ENCODE measurements around the gene KAT2A.
A peak's percentile ranks its signal among the peaks of the same experiment; 100 is the strongest.
"Not testable (repeated sequence)": the region's sequence is repeated elsewhere in the genome, so short reads cannot be mapped to it uniquely, and the experiment has no call there.

Gene KAT2A

GRCh38 chr17:42153919-42154742, 33.0 kb upstream of the KAT2A start (continued):
- TF ChIP-seq ZNF645 (tag by site-specific recombination; IDR thresholded peaks at IDR 0.05), result no peak
- peak; percentile 90 for TF ChIP-seq SCRT1 (tag by site-specific recombination; IDR thresholded peaks at IDR 0.05; ENCODE audit: borderline replicate concordance)
- TF ChIP-seq ZBTB44 (tag by site-specific recombination; IDR thresholded peaks at IDR 0.05), result no peak
- no peak for TF ChIP-seq ZNF654 (tag by site-specific recombination; IDR thresholded peaks at IDR 0.05; ENCODE audit: low read depth)
- no peak for TF ChIP-seq GLIS2 (tag by site-specific recombination; IDR thresholded peaks at IDR 0.05)
- TF ChIP-seq GLIS1 (tag by site-specific recombination; IDR thresholded peaks at IDR 0.05), result no peak
- no peak for TF ChIP-seq ZNF221 (tag by site-specific recombination; IDR thresholded peaks at IDR 0.05; ENCODE audit: borderline replicate concordance)
- TF ChIP-seq ZFP3 (tag by site-specific recombination; IDR thresholded peaks at IDR 0.05; ENCODE audit: low read depth), result no peak
- TF ChIP-seq ZNF121 (tag by site-specific recombination; IDR thresholded peaks at IDR 0.05), result no peak
- TF ChIP-seq ZXDB (tag by site-specific recombination; IDR thresholded peaks at IDR 0.05), result no peak
- no peak for TF ChIP-seq REPIN1 (tag by site-specific recombination; IDR thresholded peaks at IDR 0.05; ENCODE audit: low read depth)
- TF ChIP-seq ZNF621 (tag by site-specific recombination; IDR thresholded peaks at IDR 0.05), result no peak
- no peak for TF ChIP-seq ZBTB21 (tag by site-specific recombination; IDR thresholded peaks at IDR 0.05)
- TF ChIP-seq WT1 (tag by site-specific recombination; IDR thresholded peaks at IDR 0.05), result 0 out of 2 replicates have a peak, but pooled peaks have one; percentile 11
- TF ChIP-seq SP3 (tag by site-specific recombination; IDR thresholded peaks at IDR 0.05), result no peak
- no peak for TF ChIP-seq SALL2 (tag by site-specific recombination; IDR thresholded peaks at IDR 0.05; ENCODE audit: borderline replicate concordance)
- no peak for TF ChIP-seq ZNF138 (tag by site-specific recombination; IDR thresholded peaks at IDR 0.05; ENCODE audit: borderline replicate concordance)
- no peak for TF ChIP-seq ZNF10 (tag by site-specific recombination; IDR thresholded peaks at IDR 0.05)
- no peak for TF ChIP-seq ZNF311 (tag by site-specific recombination; IDR thresholded peaks at IDR 0.05; ENCODE audit: borderline replicate concordance)

GRCh38 chr17:42146911-42147607, 25.9 kb upstream of the KAT2A start:
- H3K4me3 ChIP-seq (ENCODE audit: low read depth, low read length), result no peak overlapping the region
- CTCF ChIA-PET, result no interaction called here
- no peak overlapping the region for H3K27ac ChIP-seq (ENCODE audit: extremely low read depth, low read depth, low read length)
- POLR2A ChIA-PET, result interaction anchor here (0.7 kb wide), 1 partner anchor 9 kb away, joined by 3 read pairs; no protein-coding TSS in a partner anchor
- peaks cover 21 to 63% of the 10 kb centered on the region in 2 experiments for H3K36me3 ChIP-seq (ENCODE audit: control insufficient read depth in 2 of 2, insufficient read depth in 1 of 2, low read length in 2 of 2)
- H3K4me1 ChIP-seq (ENCODE audit: control insufficient read depth, insufficient read depth, low read length), result peaks cover 9% of the 10 kb centered on the region
- no peaks in the 10 kb centered on the region for H3K9me3 ChIP-seq (ENCODE audit: control insufficient read depth, insufficient read depth, low read depth, low read length)
- peak; percentile 68; the same call in 1 of the 2 replicates for TF ChIP-seq ZNF600 (tag by site-specific recombination; IDR thresholded peaks at IDR 0.05)
- TF ChIP-seq ZNF341 (tag by site-specific recombination; IDR thresholded peaks at IDR 0.05; ENCODE audit: low read depth), result no peak
- TF ChIP-seq KLF17 (tag by site-specific recombination; IDR thresholded peaks at IDR 0.05), result no peak
- no peak for TF ChIP-seq ZNF239 (tag by site-specific recombination; IDR thresholded peaks at IDR 0.05)
- TF ChIP-seq HOXC10 (CRISPR knock-in tag; IDR thresholded peaks at IDR 0.05), result no peak
- peak; percentile 96 for TF ChIP-seq ZNF366 (tag by site-specific recombination; conservative IDR thresholded peaks at IDR 0.05)
- TF ChIP-seq ZNF596 (tag by site-specific recombination; IDR thresholded peaks at IDR 0.05), result peak; percentile 57
- no peak for TF ChIP-seq ZNF24 (tag by site-specific recombination; IDR thresholded peaks at IDR 0.05)
- TF ChIP-seq ZNF529 (tag by site-specific recombination; IDR thresholded peaks at IDR 0.05; ENCODE audit: insufficient replicate concordance), result no peak

GRCh38 chr17:42143138-42143537, 22.0 kb upstream of the KAT2A start:
- H3K4me3 ChIP-seq (ENCODE audit: low read depth, low read length); H3K27ac ChIP-seq (ENCODE audit: extremely low read depth, low read depth, low read length); H3K4me1 ChIP-seq (ENCODE audit: control insufficient read depth, insufficient read depth, low read length); POLR2A ChIA-PET; H3K9me3 ChIP-seq (ENCODE audit: control insufficient read depth, insufficient read depth, low read depth, low read length): not testable (repeated sequence)
- CTCF ChIA-PET, result interaction anchor here (1.3 to 1.6 kb wide), 2 partner anchors 20 to 39 kb away, joined by 5 read pairs; no protein-coding TSS in a partner anchor
- H3K36me3 ChIP-seq (ENCODE audit: control insufficient read depth in 2 of 2, insufficient read depth in 1 of 2, low read length in 2 of 2), result peaks cover 18 to 54% of the 10 kb centered on the region in 2 experiments
